ENCODE results near the gene ANKRD66. TPM values are rescaled to one million over a fixed set of nuclear protein-coding genes. Genes with fewer than 3 reads are reported as not detected.
"Not testable (repeated sequence)": the region's sequence is repeated elsewhere in the genome, so short reads cannot be mapped to it uniquely, and the experiment has no call there.

The ANKRD66 gene
- total RNA-seq, 6 experiments from 2014 or later, result not detected

DNA sequence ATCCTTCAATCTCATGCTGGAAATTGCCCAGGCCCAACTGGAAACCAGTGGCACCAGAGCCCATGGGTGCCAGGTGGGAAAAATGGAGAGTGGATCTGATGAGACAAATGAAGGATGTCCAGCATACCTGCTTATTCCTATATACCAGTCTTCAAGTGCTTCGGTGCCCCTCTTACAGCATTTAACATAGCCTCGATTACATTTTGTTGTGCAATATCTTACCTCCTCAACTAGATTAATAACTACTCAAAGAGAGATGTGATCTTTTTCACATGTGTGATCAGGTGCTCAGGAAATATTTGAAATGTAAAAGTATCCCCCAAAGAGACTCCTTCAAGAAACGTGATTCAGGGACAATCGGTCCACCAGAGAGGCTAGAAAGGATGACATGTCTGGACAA lies 4.8 kb upstream of the ANKRD66 start:
- no peak overlapping the region for H3K4me3 Mint-ChIP-seq
- H3K27me3 Mint-ChIP-seq (ENCODE audit: insufficient read depth), result no peaks in the 10 kb centered on the region; the same call in 1 of the 2 replicates
- peaks cover 18% of the 10 kb centered on the region for H3K9me3 Mint-ChIP-seq
- no peak for DNase-seq
- H3K4me1 Mint-ChIP-seq (ENCODE audit: low read depth), result no peaks in the 10 kb centered on the region
- no peak overlapping the region for H3K27ac Mint-ChIP-seq
- TF ChIP-seq, protein P1, sequence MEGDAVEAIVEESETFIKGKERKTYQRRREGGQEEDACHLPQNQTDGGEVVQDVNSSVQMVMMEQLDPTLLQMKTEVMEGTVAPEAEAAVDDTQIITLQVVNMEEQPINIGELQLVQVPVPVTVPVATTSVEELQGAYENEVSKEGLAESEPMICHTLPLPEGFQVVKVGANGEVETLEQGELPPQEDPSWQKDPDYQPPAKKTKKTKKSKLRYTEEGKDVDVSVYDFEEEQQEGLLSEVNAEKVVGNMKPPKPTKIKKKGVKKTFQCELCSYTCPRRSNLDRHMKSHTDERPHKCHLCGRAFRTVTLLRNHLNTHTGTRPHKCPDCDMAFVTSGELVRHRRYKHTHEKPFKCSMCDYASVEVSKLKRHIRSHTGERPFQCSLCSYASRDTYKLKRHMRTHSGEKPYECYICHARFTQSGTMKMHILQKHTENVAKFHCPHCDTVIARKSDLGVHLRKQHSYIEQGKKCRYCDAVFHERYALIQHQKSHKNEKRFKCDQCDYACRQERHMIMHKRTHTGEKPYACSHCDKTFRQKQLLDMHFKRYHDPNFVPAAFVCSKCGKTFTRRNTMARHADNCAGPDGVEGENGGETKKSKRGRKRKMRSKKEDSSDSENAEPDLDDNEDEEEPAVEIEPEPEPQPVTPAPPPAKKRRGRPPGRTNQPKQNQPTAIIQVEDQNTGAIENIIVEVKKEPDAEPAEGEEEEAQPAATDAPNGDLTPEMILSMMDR (IDR thresholded peaks at IDR 0.05), result no peak
- H3K36me3 Mint-ChIP-seq (ENCODE audit: low read depth), result no peaks in the 10 kb centered on the region

DNA sequence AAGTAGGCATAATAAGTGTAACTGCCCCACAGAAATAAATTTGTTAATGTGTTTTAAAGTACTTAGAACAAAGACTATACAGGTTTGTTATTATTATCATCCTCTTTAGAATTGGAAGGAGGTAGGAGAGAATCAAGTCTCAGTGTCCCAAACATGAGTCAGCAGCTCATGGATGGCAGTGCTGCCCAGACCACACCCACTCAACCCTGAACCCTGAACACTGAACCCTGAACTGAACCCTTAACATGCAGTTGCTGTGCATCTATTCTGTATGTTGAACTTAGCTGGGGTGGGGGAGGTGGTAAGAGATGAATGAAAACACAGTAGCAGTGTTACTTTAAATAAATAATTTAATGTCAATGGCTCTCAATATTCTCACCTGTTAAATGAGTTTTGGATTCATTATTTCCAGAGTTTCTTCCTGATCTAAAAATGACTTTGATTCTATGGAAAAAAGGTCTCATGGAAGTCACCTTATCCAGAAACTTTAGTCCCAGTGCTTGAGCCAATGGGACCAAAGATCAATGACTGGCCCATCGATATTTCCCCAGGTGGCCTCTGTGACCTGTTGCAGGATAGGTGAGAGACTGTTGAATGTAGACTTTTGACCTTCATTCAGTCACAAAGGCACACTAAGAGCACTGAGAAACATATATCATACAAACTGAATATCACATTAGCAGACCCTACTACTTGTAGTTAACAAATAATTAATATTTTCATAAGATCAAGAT lies 3.1 kb upstream of the ANKRD66 start:
- TF ChIP-seq, protein P1 (IDR thresholded peaks at IDR 0.05), result no peak
- H3K36me3 Mint-ChIP-seq (ENCODE audit: low read depth), result no peaks in the 10 kb centered on the region
- H3K4me3 Mint-ChIP-seq, result no peak overlapping the region
- H3K4me1 Mint-ChIP-seq (ENCODE audit: low read depth), result no peaks in the 10 kb centered on the region
- no peaks in the 10 kb centered on the region; the same call in 1 of the 2 replicates for H3K27me3 Mint-ChIP-seq (ENCODE audit: insufficient read depth)
- no peak for DNase-seq
- peaks cover 18% of the 10 kb centered on the region for H3K9me3 Mint-ChIP-seq
- H3K27ac Mint-ChIP-seq, result no peak overlapping the region

DNA sequence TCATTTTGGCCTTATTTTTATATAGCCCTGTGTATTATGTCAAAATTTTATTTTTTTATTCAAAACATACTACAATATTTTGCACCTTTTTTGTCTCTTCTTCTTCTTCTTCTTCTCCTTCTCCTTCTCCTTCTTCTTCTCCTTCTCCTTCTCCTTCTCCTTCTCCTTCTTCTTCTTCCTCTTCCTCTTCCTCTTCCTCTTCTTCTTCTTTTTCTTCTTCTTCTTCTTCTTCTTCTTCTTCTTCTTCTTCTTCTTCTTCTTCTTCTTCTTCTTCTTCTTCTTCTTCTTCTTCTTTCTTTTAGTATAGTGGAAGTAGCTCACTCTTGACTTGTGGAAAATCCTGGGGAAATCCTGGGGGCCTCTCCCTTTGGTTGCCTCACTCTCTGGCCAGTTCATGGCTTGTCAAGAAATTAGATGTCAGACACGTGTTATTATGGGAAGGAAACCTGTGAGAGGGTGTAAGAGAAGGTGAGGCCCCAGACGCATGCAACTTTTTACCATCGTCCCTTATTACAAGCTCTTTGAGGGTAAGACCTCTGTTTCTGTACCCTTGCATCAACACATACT lies 2.5 kb upstream of the ANKRD66 start:
- not testable (repeated sequence) for H3K36me3 Mint-ChIP-seq (ENCODE audit: low read depth); DNase-seq; H3K4me1 Mint-ChIP-seq (ENCODE audit: low read depth); H3K27me3 Mint-ChIP-seq (ENCODE audit: insufficient read depth); H3K4me3 Mint-ChIP-seq; H3K27ac Mint-ChIP-seq
- H3K9me3 Mint-ChIP-seq, result peaks cover 18% of the 10 kb centered on the region

DNA sequence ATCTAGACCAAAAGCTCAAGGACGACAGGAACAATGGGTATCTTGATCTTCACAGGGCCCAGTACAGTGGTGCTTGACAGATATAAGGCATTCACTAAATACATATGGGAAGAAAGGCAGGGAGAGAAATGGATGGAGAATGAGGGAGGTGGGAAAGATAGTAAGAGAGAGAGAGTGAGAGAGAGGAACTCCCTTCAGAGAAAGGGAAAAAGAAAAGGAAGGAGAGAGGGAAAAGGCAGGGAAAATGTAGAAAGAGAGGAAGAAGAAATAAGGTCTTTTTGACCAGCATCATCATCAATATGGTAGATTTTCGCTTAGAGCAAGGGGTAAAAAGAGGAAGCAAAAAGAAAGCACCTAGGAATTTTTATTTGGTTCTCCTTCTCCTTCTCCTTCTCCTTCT lies 760 bp upstream of the ANKRD66 start:
- Mint-ChIP-seq H3K9me3 (peaks cover 21% of the 10 kb centered on the region), H3K36me3 (ENCODE audit: low read depth) (no peaks in the 10 kb centered on the region), H3K27me3 (ENCODE audit: insufficient read depth) (no peaks in the 10 kb centered on the region; the same call in 1 of the 2 replicates), H3K4me3 (no peak overlapping the region), H3K27ac (no peak overlapping the region), H3K4me1 (ENCODE audit: low read depth) (no peaks in the 10 kb centered on the region)
- TF ChIP-seq, protein P1 (IDR thresholded peaks at IDR 0.05), result no peak
- no peak for DNase-seq

DNA sequence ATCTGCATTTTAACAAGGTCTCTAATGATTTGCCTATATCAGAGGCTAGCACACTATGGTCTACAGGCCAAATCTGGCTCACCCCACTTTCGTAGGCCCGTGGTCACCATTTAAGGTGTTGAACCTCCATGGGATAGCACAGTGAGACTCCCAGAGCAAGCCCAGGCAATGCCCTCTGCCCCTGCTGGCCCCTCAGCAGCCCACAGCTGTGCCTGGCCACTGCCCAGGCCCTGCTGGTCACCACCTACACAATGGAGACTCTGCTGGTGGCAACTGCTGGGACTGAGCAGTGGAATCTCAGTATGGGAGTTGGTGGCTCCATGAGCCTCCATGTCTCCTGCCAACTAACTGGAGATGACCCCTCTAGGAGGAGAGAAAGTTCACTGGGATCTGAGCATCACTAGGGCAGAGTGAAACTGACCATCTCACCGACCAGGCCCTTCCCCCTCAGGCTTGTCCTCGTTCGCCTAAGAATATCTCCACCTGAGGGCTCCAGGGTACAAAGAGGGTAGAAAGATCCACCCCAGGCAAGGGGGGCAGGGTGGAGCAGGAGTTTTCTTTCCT lies 2.3 kb downstream of the ANKRD66 start:
- TF ChIP-seq, protein P1 (IDR thresholded peaks at IDR 0.05), result no peak
- H3K36me3 Mint-ChIP-seq (ENCODE audit: low read depth), result no peaks in the 10 kb centered on the region
- H3K27me3 Mint-ChIP-seq (ENCODE audit: insufficient read depth), result no peaks in the 10 kb centered on the region; the same call in 1 of the 2 replicates
- no peak for DNase-seq
- H3K27ac Mint-ChIP-seq, result no peak overlapping the region
- H3K4me1 Mint-ChIP-seq (ENCODE audit: low read depth), result no peaks in the 10 kb centered on the region
- H3K4me3 Mint-ChIP-seq, result no peak overlapping the region
- H3K9me3 Mint-ChIP-seq, result peaks cover 21% of the 10 kb centered on the region

DNA sequence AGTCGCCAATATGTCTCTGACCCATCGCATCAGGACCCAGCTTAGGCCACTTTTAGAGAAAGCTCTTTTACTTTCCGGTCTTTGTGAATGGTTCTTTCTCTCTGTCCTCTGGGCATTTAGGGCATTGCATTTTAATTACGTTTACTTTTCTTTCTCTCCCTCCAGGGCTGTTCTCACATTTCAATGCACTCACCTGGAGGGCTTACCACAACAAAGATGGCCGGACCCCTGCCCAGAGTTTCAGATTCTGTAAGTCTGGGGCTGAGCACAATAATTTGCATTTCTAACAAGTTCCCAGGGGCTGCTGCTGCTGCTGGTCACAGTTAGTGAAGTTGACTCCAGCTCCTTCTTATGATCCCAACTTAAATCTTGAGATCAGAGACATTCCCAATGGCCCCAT lies 3.0 kb downstream of the ANKRD66 start:
- H3K36me3 Mint-ChIP-seq (ENCODE audit: low read depth), result no peaks in the 10 kb centered on the region
- no peaks in the 10 kb centered on the region; the same call in 1 of the 2 replicates for H3K27me3 Mint-ChIP-seq (ENCODE audit: insufficient read depth)
- H3K27ac Mint-ChIP-seq, result no peak overlapping the region
- TF ChIP-seq, protein P1 (IDR thresholded peaks at IDR 0.05), result no peak
- H3K4me1 Mint-ChIP-seq (ENCODE audit: low read depth), result no peaks in the 10 kb centered on the region
- DNase-seq, result no peak
- no peak overlapping the region for H3K4me3 Mint-ChIP-seq
- H3K9me3 Mint-ChIP-seq, result peaks cover 16% of the 10 kb centered on the region
